HepG2 (cell line): ENCODE results near the gene MRPL38. TPM values are rescaled to one million over a fixed set of nuclear protein-coding genes. Genes with fewer than 3 reads are reported as not detected.

ENCODE experiments used
- ATAD3A ChIP-seq: sonication (generic); formaldehyde crosslinking; IDR thresholded peaks from 2 replicates; pipeline ENCODE4 v1.4.0; 2020; ENCODE audit warnings: missing genetic modification reagents
- ATF4 ChIP-seq, 2 experiments: fragments of 450-650 bp in 1 of 2; sonication (generic) in 1 of 2; formaldehyde crosslinking; IDR thresholded peaks; 2 replicates each; pipeline versions ENCODE4 v1.5.0 to v1.8.0; 2020 to 2022; ENCODE audit warnings: mild to moderate bottlenecking in 1 of 2, missing genetic modification reagents in 1 of 2
- BRF2 ChIP-seq: sonication (generic); formaldehyde crosslinking; IDR thresholded peaks from 2 replicates; pipeline ENCODE4 v1.8.1; 2022; ENCODE audit warnings: mild to moderate bottlenecking, missing genetic modification reagents
- MAFG ChIP-seq: sonication (generic); formaldehyde crosslinking; IDR thresholded peaks from 2 replicates; pipeline ENCODE4 v1.5.1; 2020; ENCODE audit warnings: mild to moderate bottlenecking, missing genetic modification reagents
- MYPOP ChIP-seq: sonication (generic); formaldehyde crosslinking; IDR thresholded peaks from 2 replicates; pipeline ENCODE4 v1.8.1; 2023; ENCODE audit warnings: mild to moderate bottlenecking, moderate library complexity, missing genetic modification reagents
- NFATC3 ChIP-seq: sonication (generic); formaldehyde crosslinking; IDR thresholded peaks from 2 replicates; pipeline ENCODE4 v1.5.1; 2020; ENCODE audit warnings: mild to moderate bottlenecking, missing genetic modification reagents
- SCMH1 ChIP-seq: sonication (generic); formaldehyde crosslinking; IDR thresholded peaks from 2 replicates; pipeline ENCODE4 v1.9.0; 2021; ENCODE audit warnings: missing genetic modification reagents, mild to moderate bottlenecking, borderline replicate concordance
- TOE1 ChIP-seq: sonication (generic); formaldehyde crosslinking; IDR thresholded peaks from 2 replicates; pipeline ENCODE4 v1.4.0; 2020; ENCODE audit warnings: mild to moderate bottlenecking, missing genetic modification reagents
- ZBTB33 ChIP-seq: sonication (generic); formaldehyde crosslinking; IDR thresholded peaks from 2 replicates; pipeline ENCODE4 v1.4.0; 2020; ENCODE audit warnings: missing genetic modification reagents
- ZNF138 ChIP-seq: sonication (generic); formaldehyde crosslinking; IDR thresholded peaks from 2 replicates; pipeline ENCODE4 v1.5.0; 2020; ENCODE audit warnings: mild to moderate bottlenecking, low read depth, missing genetic modification reagents
- ZNF18 ChIP-seq: sonication (generic); formaldehyde crosslinking; IDR thresholded peaks from 2 replicates; pipeline ENCODE4 v1.8.0; 2022; ENCODE audit warnings: mild to moderate bottlenecking, missing genetic modification reagents; ENCODE audit not compliant: insufficient replicate concordance
- ZNF281 ChIP-seq: sonication (generic); formaldehyde crosslinking; IDR thresholded peaks from 2 replicates; pipeline ENCODE4 v1.4.0; 2020; ENCODE audit warnings: missing genetic modification reagents, borderline replicate concordance
- ZNF30 ChIP-seq: sonication (generic); formaldehyde crosslinking; IDR thresholded peaks from 2 replicates; pipeline ENCODE4 v1.5.0; 2020; ENCODE audit warnings: mild to moderate bottlenecking, missing genetic modification reagents
- ZNF441 ChIP-seq: sonication (generic); formaldehyde crosslinking; IDR thresholded peaks from 2 replicates; pipeline ENCODE4 v1.7.0; 2021; ENCODE audit warnings: missing genetic modification reagents, borderline replicate concordance
- ZNF496 ChIP-seq: sonication (generic); formaldehyde crosslinking; IDR thresholded peaks from 2 replicates; pipeline ENCODE4 v1.8.1; 2023; ENCODE audit warnings: mild to moderate bottlenecking, moderate library complexity, missing genetic modification reagents; ENCODE audit not compliant: insufficient replicate concordance
- ZNF740 ChIP-seq: sonication (generic); formaldehyde crosslinking; IDR thresholded peaks from 2 replicates; pipeline ENCODE4 v1.4.0; 2020; ENCODE audit warnings: missing genetic modification reagents
- ZNF883 ChIP-seq: sonication (generic); formaldehyde crosslinking; IDR thresholded peaks from 2 replicates; pipeline ENCODE4 v1.5.1; 2020; ENCODE audit warnings: mild to moderate bottlenecking, missing genetic modification reagents; ENCODE audit errors: not compliant biosample characterization
- ZSCAN20 ChIP-seq: sonication (generic); formaldehyde crosslinking; IDR thresholded peaks from 2 replicates; pipeline ENCODE4 v1.4.0; 2020; ENCODE audit warnings: missing genetic modification reagents, mild to moderate bottlenecking, borderline replicate concordance
- polyA plus RNA-seq, 8 experiments: library from polyadenylated mRNA; depleted of rRNA in 3 of 8; stranded (reverse) in 7 of 8; unstranded in 1 of 8; fragments of >200 nt; fragmentation: Illumina TruSeq in 4 of 8; extraction: Trizol in 4 of 8; gene quantifications; 2 replicates each; pipeline versions ENCODE4 v1.2.1 to v1.2.3, GENCODE V29; 2011 to 2016; ENCODE audit warnings: low read depth in 4 of 8, missing spikeins in 1 of 8, mixed read lengths in 1 of 8; ENCODE audit not compliant: insufficient read depth in 1 of 8
- total RNA-seq, 5 experiments: library from RNA; depleted of rRNA; stranded (reverse); fragments of >200 nt; fragmentation: Illumina TruSeq; extraction: Trizol; gene quantifications; 2 replicates each; pipeline ENCODE4 v1.2.3, GENCODE V29; 2016; ENCODE audit warnings: low read depth in 1 of 5

Gene MRPL38
- total and polyA plus RNA-seq, 2 of the 13 experiments (the other 11 are each of a cell fraction or from before 2014, with no cell fraction given) = 83.7 to 125 TPM

GRCh38 chr17:75914643-75915267, 10.1 kb upstream of the MRPL38 start (continued):
- TF ChIP-seq ZBTB33 (CRISPR knock-in tag) (peak; percentile 91), ATF4 (CRISPR knock-in tag; IDR thresholded peaks at IDR 0.05) (no peak), ZNF30 (CRISPR knock-in tag) (no peak), ZNF18 (no peak), ZSCAN20 (CRISPR knock-in tag) (no peak), MYPOP (CRISPR knock-in tag) (no peak), ZNF496 (CRISPR knock-in tag) (no peak), ZNF740 (CRISPR knock-in tag) (no peak), ATAD3A (no peak), SCMH1 (CRISPR knock-in tag) (no peak), ZNF281 (0 out of 2 replicates have a peak, but pooled peaks have one; percentile 7), NFATC3 (CRISPR knock-in tag) (no peak), MAFG (CRISPR knock-in tag) (no peak), ZNF441 (CRISPR knock-in tag) (no peak), TOE1 (CRISPR knock-in tag) (no peak), ZNF883 (CRISPR knock-in tag) (no peak), BRF2 (no peak), ZNF138 (CRISPR knock-in tag) (no peak)
